Fibroblast of lung (primary cell): ENCODE data around the gene KLK13. TPM values are rescaled to one million over a fixed set of nuclear protein-coding genes. Genes with fewer than 3 reads are reported as not detected.

Experiments used
- DNase-seq, 2 donors: peaks; one replicate each; pipeline versions ENCODE4 v3.0.0 to v3.0.0-alpha.2; 2010; ENCODE audit warnings: low read depth in 2 of 2
- H2AFZ ChIP-seq: 2 replicates; pipeline ENCODE4 v1.5.1; 2012; ENCODE audit warnings: low read length, control low read depth, inconsistent platforms
- H3K27ac ChIP-seq: 2 replicates; pipeline ENCODE4 v1.5.1; 2011; ENCODE audit warnings: low read length, control low read depth; ENCODE audit not compliant: insufficient read depth
- H3K27me3 ChIP-seq: 2 replicates; pipeline ENCODE4 v1.5.1; 2011; ENCODE audit warnings: mild to moderate bottlenecking, low read length; ENCODE audit not compliant: control insufficient read depth, insufficient read depth
- H3K36me3 ChIP-seq: 2 replicates; pipeline ENCODE4 v1.5.1; 2011; ENCODE audit warnings: low read length; ENCODE audit not compliant: control insufficient read depth, insufficient read depth
- H3K4me1 ChIP-seq: 2 replicates; pipeline ENCODE4 v1.5.1; 2011; ENCODE audit warnings: low read length; ENCODE audit not compliant: control insufficient read depth, insufficient read depth; ENCODE audit errors: extremely low read depth
- H3K4me2 ChIP-seq: 2 replicates; pipeline ENCODE4 v1.5.1; 2011; ENCODE audit warnings: low read length, control low read depth; ENCODE audit not compliant: insufficient read depth; ENCODE audit errors: extremely low read depth
- H3K4me3 ChIP-seq, 4 experiments: fragments of 200-600 bp in 1 of 4; sonication (generic) in 1 of 4; replicated peaks in 1 of 4; 2 replicates each; pipeline ENCODE4 v1.5.1; 2011 to 2016; ENCODE audit warnings: low read length in 4 of 4, low read depth in 3 of 4, mild to moderate bottlenecking in 3 of 4, control low read depth in 2 of 4, inconsistent platforms in 1 of 4, mixed read lengths in 1 of 4; ENCODE audit not compliant: insufficient read depth in 1 of 4; ENCODE audit errors: control extremely low read depth in 1 of 4
- H3K79me2 ChIP-seq: 2 replicates; pipeline ENCODE4 v1.5.1; 2012; ENCODE audit warnings: mild to moderate bottlenecking, low read length, inconsistent platforms; ENCODE audit not compliant: control insufficient read depth, insufficient read depth
- H3K9ac ChIP-seq: 2 replicates; pipeline ENCODE4 v1.5.1; 2011; ENCODE audit warnings: mild to moderate bottlenecking, low read length, control low read depth; ENCODE audit not compliant: insufficient read depth
- H3K9me3 ChIP-seq: 2 replicates; pipeline ENCODE4 v1.5.1; 2012; ENCODE audit warnings: low read depth, low read length; ENCODE audit not compliant: control insufficient read depth, insufficient read depth
- H4K20me1 ChIP-seq: 2 replicates; pipeline ENCODE4 v1.5.1; 2011; ENCODE audit warnings: low read length; ENCODE audit not compliant: control insufficient read depth, insufficient read depth; ENCODE audit errors: extremely low read depth
- CTCF ChIP-seq, 2 donors: IDR thresholded peaks in 1 of 2; conservative IDR thresholded peaks in 1 of 2; 1 replicate in 1 of 2; 2 replicates in 1 of 2; pipeline ENCODE4 v1.5.1; 2011 to 2012; ENCODE audit warnings: low read length in 2 of 2, control low read depth in 1 of 2, inconsistent platforms in 1 of 2, low read depth in 1 of 2, mild to moderate bottlenecking in 1 of 2
- EZH2 ChIP-seq: IDR thresholded peaks from 2 replicates; pipeline ENCODE4 v1.5.1; 2012; ENCODE audit warnings: low read length, control low read depth, mild to moderate bottlenecking; ENCODE audit errors: missing control alignments
- polyA minus RNA-seq: library from RNA; depleted of rRNA, polyadenylated mRNA; stranded (reverse); fragments of >200 nt; gene quantifications from 2 replicates; pipeline ENCODE4 v1.2.3, GENCODE V29; 2011; ENCODE audit warnings: low replicate concordance
- polyA plus RNA-seq, 2 donors: library from polyadenylated mRNA; depleted of rRNA in 1 of 2; stranded (reverse) in 1 of 2; unstranded in 1 of 2; fragments of >200 nt; gene quantifications; 2 replicates each; pipeline ENCODE4 v1.2.1, GENCODE V29; 2011 to 2012; ENCODE audit warnings: missing spikeins in 1 of 2
- total RNA-seq: library from RNA; depleted of rRNA; stranded (reverse); fragments of >200 nt; gene quantifications from 2 replicates; pipeline ENCODE4 v1.2.1, GENCODE V29; 2014

The KLK13 gene
- not detected in 2 replicates for total RNA-seq
- not detected in 2 replicates for polyA plus RNA-seq
- polyA plus RNA-seq (2012) = not detected in 2 replicates
- not detected in 2 replicates for polyA minus RNA-seq

GRCh38 chr19:51064534-51065220, at the start of gene KLK13:
Gene KLK13 (minus strand): TSS chr19:51065092. CDS start chr19:51065067, 25 bp downstream.
- TF ChIP-seq CTCF (conservative IDR thresholded peaks at IDR 0.05 in 1 of 2, IDR thresholded peaks at IDR 0.05 in 1 of 2; ENCODE audit: low read depth in 1 of 2, low read length in 2 of 2) (no peak), EZH2 (no peak)
- H3K36me3 ChIP-seq = no peaks in the 10 kb centered on the region
- H3K9ac ChIP-seq = no peak within 1 kb of the TSS
- no peak within 1 kb of the TSS for H3K4me2 ChIP-seq
- H4K20me1 ChIP-seq = no peaks in the 10 kb centered on the region
- no peak within 1 kb of the TSS for H2AFZ ChIP-seq
- no peaks in the 10 kb centered on the region for H3K27me3 ChIP-seq
- H3K27ac ChIP-seq = no peak within 1 kb of the TSS
- no peak for DNase-seq
- H3K4me3 ChIP-seq = no peak within 1 kb of the TSS
- no peaks in the 10 kb centered on the region for H3K9me3 ChIP-seq
- H3K79me2 ChIP-seq = no peaks in the 10 kb centered on the region
- no peaks in the 10 kb centered on the region for H3K4me1 ChIP-seq

- TF ChIP-seq CTCF (conservative IDR thresholded peaks at IDR 0.05 in 1 of 2, IDR thresholded peaks at IDR 0.05 in 1 of 2; ENCODE audit: low read depth in 1 of 2, low read length in 2 of 2) (no peak), EZH2 (no peak)
- H4K20me1 ChIP-seq = no peaks in the 10 kb centered on the region
- no peak overlapping the region for H3K27ac ChIP-seq
- no peak overlapping the region for H3K4me2 ChIP-seq
- H3K9me3 ChIP-seq = no peaks in the 10 kb centered on the region
- H3K4me1 ChIP-seq = no peaks in the 10 kb centered on the region
- peaks cover 7% of the 10 kb centered on the region for H3K27me3 ChIP-seq
- H3K79me2 ChIP-seq = no peaks in the 10 kb centered on the region
- no peaks in the 10 kb centered on the region for H3K36me3 ChIP-seq
- H3K9ac ChIP-seq = no peak overlapping the region
- DNase-seq = no peak
- H3K4me3 ChIP-seq = no peak overlapping the region
- no peak overlapping the region for H2AFZ ChIP-seq
These were observed 49.3 kb upstream of the KLK13 start for GRCh38 chr19:51114087-51114729.

- Histone ChIP-seq H3K36me3 (no peaks in the 10 kb centered on the region), H4K20me1 (no peaks in the 10 kb centered on the region), H3K9ac (no peak overlapping the region), H3K27me3 (peaks cover 7% of the 10 kb centered on the region), H3K4me2 (no peak overlapping the region), H3K27ac (no peak overlapping the region), H3K79me2 (peaks cover 10% of the 10 kb centered on the region), H2AFZ (no peak overlapping the region), H3K4me3 (no peak overlapping the region), H3K4me1 (no peaks in the 10 kb centered on the region), H3K9me3 (no peaks in the 10 kb centered on the region)
- TF ChIP-seq EZH2 (no peak), CTCF (conservative IDR thresholded peaks at IDR 0.05 in 1 of 2, IDR thresholded peaks at IDR 0.05 in 1 of 2; ENCODE audit: low read depth in 1 of 2, low read length in 2 of 2) (peak in 1 of 2 donors; percentile 29)
- DNase-seq = no peak
These were observed 46.7 kb upstream of the KLK13 start for GRCh38 chr19:51111606-51112005.
